ENCODE results near the gene PPP1R12A.
"Not testable (repeated sequence)": the region's sequence is repeated elsewhere in the genome, so short reads cannot be mapped to it uniquely, and the experiment has no call there.

Gene PPP1R12A

GRCh38 chr12:79835377-79835843 lies 99.5 kb downstream of the PPP1R12A start:
- no peak for DNase-seq

GRCh38 chr12:79834712-79835376 lies 100.1 kb downstream of the PPP1R12A start:
- DNase-seq = no peak

DNA sequence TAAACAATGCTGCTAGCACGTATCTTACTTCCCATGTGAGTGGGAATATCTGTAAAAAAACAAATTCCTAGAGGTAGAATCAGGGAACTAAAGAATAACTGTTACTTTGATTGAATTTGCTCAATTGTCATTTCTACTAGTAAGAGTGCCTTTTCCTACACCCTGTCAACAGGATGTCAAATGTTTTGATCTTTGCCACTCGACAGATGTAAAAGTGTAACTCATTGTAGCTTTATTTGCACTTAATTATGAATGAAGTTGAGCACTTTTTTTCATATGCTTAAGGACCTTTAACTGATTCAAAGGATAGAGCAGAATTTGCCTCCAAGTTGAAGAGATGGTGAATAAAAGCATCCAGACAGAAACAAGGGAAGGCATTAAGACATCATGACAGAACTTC lies 104.5 kb downstream of the PPP1R12A start:
- no peak for DNase-seq

GRCh38 chr12:79828924-79829323 lies 106.0 kb downstream of the PPP1R12A start:
- no peak for DNase-seq

DNA sequence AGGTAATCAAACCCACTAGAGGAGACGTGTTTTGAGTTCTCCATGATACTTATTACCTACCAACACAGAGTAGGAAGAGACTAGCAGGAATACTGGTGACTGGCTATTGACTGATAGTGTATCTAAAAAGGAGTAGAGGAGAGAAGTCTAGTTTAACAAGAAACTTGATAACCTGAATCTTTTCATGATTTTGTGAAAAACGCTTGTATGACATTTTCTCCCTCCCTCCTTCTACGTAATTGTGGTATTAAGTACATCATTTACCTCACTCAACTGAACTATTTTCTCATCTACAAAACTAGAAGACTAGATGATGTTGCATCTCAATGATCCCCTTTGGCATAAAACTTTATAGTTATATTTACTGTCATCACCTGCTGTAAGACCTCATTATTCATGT lies 107.4 kb downstream of the PPP1R12A start:
- no peak for DNase-seq

GRCh38 chr12:79826267-79827128 lies 108.4 kb downstream of the PPP1R12A start:
- DNase-seq = no peak

GRCh38 chr12:79822475-79822874 lies 112.4 kb downstream of the PPP1R12A start:
- DNase-seq = no peak

DNA sequence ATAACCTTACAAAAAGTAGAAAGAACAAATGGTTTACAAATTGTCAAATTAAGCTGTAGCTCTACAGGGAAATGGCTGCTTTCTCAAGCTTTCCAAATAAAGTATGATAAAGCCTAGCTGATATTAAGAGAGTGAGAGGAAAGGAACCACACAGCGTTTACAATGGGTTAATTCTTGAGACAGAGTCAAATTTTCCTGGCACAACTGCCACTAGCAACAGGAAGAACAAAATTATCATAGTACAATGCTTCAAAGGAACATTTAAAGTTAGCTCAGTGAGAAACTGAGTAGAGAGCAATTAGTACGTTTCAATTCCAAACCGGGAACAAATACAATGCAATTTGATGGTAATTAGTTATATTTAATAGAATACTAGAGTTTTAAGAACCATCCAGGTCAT lies 116.0 kb downstream of the PPP1R12A start:
- DNase-seq = no peak

GRCh38 chr12:79784366-79785065 lies 150.4 kb downstream of the PPP1R12A start:
- not testable (repeated sequence) for DNase-seq

DNA sequence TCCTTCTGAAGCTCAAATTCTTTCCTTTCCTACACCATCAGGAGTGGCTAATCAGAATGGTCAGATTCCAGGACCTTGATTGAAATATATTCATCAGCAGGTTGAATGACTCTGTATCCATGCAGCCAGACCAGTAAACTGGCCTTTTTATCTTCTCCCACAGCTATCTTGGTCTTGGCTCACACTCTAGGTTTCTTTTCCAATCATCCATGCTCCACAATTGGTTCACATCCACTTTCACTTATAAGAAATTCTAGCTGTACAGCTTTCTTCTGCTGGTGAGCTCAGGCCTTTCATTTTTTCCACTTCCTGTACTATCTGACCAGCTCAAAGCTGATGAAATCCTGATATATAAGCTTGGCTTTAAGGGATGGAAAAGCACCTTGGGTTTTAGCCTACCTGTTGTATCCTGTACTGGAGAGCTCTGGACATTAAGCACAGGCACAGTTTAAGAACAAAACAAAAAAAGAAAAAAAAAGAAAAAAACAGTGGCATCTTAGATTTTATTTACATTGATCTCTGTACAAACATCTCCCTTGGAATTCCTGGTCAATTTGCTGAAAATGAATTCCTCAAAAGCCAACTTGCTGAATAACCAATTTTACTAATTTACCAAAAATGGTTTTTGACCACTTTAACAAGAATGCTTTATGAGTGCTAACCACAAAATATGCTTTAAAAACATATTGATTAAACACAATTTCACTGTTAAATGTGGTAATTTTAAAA lies 152.6 kb downstream of the PPP1R12A start:
- no peak for DNase-seq

DNA sequence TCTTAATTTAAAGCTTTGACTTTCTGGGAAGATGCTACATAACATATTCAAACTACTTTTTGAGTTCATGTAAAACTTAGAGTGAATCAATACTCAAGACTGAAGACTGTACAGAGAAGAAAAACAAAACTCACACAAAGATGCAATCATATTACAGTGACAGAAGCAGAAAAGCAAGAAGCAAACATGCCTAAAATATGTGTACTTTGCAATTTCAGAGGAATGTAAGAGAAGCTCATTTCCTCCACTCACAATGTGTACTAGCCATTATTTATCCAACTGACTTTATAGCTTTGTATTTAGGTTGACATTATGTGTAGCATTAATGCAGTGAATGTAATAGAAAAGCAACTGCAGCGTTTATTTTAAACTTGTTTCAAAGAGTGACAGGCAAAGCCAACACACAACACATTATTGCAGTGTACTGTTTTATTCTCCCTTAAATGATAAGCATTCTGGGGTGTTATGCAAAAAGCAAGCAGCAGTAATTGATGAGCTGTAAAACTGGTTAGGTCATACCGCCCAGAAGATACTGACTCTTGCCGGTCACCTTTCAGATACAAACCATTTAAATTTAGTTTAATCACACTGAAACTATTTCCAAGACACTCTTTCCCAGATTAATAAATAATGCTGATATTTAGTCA lies 156.0 kb downstream of the PPP1R12A start:
- no peak for DNase-seq

GRCh38 chr12:79776111-79776510 lies 158.8 kb downstream of the PPP1R12A start:
- DNase-seq = no peak

- DNase-seq = no peak
Measured at GRCh38 chr12:79775355-79776027, 159.4 kb downstream of the PPP1R12A start.

DNA sequence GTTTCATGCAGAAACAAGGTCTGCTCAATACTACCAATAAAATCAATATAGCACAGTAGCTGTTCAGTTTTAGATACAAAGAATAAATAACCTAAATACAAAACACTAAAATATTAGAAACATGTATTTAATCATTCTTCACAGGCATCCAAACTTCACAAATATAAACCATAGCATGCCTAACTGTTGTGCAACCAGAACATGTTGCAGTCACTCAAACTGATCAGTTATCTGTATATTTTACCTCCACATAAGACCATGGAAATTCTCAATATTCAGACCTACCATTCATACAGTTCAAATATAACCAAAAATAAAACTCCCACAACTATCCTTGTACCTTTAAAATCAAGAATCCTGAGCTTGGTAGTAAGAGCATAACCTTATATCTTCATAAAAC lies 161.0 kb downstream of the PPP1R12A start:
- no peak for DNase-seq

DNA sequence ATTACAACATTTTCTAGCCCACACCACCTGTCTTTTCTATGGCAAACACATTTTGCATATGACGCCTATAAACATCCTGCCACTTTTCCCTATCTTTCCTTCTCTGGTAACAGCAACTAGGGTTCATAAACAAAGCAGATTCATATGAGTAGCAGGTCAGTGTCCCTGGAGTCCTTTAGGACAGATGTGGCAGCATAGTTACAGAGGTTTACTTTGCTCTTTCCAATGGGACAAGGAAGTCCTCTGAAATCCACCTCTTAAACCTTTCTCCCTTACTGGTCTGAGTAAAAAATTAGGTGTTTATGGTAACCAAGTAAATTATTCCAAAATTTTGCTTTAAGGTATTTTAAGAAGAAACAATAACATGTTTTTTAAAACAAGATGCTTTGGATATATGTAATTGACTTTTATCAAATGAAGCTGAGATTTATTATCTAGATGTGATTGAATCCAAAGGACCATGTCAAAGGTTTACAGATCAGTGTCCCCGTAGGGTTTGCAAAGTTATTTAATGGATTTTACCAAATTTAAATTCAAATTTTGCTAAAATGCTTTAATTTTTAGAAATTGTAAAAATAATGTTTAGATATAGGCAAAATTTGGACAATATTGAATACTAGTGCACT lies 164.9 kb downstream of the PPP1R12A start:
- no peak for DNase-seq

DNA sequence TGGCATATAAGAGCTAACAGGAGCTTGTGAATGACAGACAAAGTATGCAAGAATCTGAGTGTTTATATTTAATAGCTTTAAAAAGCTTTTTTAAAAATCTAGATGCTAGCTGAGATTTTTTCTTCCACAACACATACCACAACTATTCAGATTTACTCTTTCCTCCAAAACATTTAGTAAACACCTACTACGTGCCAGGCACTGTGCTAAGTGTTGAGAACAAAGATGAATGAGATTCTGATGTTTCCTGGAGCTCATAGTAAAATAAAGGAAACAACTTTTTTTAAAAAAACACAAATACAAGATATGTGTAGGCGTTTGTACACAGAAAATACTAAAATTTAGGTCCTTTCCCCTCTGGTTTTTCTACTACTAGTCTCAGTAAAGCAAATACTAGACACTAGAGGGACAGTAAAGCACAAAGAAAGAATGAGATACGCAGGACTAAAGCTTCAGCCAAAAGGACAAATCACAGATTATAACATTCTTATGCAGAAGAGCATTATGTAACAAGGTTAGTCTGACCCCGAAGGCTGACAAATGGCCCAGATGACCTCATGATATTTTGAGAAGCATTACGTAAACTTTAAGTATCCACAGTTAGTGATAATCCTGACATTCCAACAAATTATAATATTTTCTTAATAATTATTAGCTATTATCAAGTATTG lies 165.6 kb downstream of the PPP1R12A start:
- no peak for DNase-seq

GRCh38 chr12:79766705-79767464 lies 168.0 kb downstream of the PPP1R12A start:
- DNase-seq = no peak

GRCh38 chr12:79765157-79765556 lies 169.7 kb downstream of the PPP1R12A start:
- no peak for DNase-seq

- no peak for DNase-seq
Measured at GRCh38 chr12:79764641-79765040, 170.3 kb downstream of the PPP1R12A start.

Measured in 8988T (cell line).